Kidney tubule cell (primary cell): ENCODE data around the gene PLEKHA7.
A peak's percentile ranks its signal among the peaks of the same experiment; 100 is the strongest.

Source experiments
- DNase-seq: peaks from one replicate; pipeline ENCODE4 v3.0.0-alpha.2; 2018; ENCODE audit warnings: low spot score

Gene PLEKHA7

DNA sequence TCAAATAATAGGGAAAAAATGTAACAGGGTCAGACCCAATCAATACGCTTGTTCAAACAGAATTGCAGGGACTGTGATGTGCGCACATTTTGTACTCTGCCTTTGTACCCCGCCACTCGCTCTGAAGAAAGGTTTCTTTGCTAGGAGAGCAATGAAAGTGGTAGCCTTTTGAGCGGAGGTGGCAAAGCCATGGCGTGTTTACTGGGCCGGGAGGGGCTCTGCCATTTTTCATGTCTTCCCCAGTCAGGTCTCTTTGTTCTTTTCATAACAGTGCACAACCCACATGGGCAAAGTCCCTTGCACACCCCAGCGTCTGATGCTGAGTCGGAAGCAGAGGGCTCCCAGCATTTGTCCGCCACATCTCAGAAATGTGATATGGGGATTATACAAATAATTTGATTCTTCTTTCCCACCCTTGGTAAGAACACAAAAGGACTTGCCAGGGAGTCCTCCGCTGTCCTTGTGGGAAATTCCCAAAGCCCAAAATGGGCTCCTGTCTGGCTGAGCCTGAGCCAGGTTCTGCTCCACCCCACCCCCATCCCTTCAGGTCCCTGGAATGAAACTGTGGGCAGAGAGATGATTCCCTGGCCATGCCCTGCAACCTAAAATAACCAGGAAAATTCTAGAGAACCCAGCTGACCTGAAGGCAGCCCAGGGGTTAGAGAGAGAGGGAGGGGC, 239.1 kb downstream of the PLEKHA7 start:
- no peak for DNase-seq

DNA sequence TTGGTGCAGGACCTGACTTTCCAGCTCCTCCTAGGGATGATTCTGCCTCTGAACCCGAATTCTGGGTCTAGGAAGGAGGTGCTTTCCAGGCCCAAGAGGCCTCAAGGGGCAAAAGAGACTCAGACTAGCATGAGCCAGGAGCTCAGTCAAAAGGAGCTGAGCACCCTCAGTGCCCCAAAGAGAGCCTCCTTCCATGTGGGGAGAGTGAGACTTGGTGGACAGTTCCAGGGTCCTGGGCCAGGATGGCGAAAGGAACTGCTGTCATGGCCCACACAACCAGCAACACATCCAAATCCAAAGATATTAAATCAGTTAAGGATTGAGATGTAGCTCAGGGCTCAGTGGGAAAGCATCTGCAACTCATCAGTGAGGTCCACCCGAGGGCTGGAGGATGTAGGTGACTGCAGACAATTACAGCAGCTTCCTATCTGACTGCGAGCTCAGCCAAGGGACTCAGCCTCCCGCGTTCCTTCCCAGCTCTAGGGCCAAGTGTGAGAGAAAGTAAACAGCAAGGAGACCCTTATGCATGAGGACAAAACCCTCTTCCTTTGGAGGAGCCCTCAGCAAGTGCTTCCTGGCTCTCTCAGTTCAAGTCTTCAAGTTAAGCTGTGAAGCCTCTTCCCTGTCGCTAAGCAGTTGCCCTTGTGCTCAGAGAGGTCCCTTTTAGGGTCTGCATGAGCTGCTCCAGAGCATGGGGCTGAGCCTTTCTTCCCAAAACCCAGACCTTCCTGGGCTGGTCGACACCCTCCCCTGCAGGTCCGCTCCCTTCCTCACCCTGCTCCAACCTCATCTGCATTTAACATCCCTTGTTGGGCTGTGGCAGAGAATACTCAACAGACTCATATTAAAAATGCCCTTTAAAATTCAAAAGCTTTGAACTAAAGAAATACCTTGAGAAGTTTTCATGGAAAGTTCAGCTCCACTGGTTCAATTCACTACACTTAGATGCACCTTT, 240.0 kb downstream of the PLEKHA7 start:
- no peak for DNase-seq

DNA sequence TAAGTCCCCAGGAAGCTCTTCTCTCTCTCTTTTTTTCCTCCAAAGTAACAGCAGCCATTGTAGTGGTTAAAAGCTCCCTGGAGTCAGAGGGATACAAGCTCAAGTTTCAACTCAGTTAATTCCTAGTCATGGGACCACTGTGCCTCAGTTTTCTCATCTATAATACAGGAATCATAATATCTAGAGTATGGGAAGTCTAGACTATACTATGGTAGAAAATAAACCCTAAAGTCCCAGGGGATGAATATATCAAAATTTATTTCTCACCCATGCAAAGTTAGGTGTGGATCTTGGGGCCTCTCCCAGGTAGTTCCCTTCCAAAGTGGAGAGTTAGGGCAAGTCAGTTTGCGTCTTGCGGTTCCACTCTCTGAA, 242.1 kb downstream of the PLEKHA7 start:
- no peak for DNase-seq

DNA sequence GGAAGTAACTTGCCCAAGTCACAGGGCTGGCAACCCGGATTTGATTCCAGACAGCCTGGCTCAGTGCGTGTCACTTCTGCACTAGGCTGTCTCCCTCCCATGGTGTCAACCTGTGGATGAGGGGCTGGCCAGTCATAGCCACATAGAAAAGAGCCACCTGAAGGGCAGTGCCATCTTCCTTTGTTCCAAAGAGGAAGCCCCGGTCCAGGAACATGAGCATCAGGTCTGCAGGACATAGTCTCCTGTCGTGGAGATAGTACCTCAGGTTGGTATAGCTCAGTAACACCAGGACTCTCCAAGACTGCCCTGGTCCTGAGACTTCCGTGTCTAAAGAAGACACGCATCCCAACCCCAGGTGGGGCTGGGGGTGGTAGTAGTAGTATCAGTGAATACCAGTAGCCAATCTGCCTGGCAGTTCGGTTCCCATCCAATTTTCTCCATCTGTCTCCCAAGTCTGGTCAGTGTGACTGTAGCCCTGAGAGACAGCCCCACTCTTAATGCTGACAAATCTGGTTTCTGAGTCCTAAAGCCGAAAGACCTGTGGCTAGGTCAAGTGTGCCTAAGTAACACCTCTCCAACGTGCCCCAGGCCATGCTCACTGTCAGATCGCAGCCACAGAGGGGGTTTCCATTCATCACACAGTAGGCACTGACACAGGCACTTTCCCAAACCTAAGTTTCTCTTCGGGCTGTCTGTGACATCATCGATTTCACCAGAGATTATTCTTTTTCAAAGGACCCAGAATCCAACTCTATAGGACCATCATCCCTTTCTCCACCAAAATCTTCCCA, 242.7 kb downstream of the PLEKHA7 start:
- no peak for DNase-seq

DNA sequence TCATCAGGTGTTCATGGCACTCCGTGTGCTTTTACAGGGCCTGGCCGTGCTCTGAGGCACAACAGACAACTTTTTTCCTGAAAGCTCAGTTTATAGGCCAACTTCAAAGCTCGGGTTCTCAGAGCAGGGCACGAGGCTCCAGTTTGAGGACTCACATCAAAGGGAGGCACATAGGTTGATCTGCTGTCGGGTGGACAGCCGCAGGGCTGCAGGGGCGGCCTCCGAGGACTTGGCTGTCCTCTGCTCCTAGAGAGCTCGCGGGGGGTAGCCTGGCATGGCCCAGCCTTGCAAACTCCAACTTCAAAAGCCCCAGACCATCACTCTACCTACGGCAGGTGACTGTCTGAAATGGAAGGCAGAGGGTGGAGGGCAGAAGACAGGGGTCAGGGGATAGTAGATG, 244.2 kb downstream of the PLEKHA7 start:
- no peak for DNase-seq

DNA sequence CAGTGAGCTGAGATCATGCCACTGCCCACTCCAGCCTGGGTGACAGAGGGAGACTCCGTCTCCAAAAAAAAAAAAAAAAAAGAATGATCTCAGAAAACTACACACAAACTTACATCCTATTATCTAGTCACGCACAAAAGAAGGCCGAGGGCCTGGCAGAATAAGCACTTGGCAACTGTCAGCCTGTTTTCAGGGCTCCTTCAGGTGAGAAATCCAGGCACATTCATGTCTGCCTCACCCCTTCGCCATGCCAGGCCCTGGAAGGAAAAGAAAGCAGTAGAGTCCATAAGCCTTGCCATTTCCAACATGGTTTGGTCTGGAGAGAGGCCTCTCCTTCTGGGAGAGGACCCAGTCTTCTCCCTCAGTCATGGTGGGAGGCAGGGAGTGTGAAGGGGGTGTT, 244.8 kb downstream of the PLEKHA7 start:
- no peak for DNase-seq

DNA sequence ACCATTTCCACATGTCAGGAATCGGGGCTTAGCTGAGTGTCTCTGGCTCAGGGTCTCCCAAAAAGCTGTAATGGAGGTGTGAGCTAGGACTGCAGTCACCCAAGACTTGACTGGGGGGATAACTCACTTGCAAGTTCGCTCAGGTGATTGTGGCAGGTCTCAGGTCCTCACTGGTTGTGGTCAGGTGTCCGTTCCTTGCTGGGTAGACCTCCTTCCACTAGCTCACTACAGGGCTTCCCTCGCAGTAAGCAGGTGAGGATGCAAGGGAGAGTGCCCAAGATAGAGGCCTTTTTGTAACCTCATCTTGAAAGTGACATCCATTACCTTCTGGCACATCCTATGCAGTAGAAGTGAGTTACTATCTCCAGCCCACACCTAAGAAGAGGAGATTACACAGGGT, 246.3 kb downstream of the PLEKHA7 start:
- no peak for DNase-seq

DNA sequence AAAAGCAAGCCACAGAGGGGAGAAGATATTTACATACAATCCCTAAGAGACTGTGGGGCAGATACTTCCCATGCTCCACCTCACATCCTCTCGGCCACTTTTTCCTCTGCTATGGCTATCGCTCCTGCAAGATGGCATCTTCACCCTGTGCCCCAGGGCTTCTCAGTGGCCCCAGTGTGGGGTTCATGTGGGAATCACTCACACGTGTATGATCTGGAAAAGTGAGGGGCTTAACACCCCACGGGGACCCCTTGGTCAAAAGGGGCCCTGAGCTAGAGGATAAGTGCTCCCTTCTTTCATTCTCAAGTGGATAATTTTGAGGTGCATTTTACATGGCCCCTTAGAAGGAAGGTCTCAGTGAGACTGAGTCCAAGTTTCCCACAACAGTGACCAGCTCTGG, 247.1 kb downstream of the PLEKHA7 start:
- DNase-seq: no peak

DNA sequence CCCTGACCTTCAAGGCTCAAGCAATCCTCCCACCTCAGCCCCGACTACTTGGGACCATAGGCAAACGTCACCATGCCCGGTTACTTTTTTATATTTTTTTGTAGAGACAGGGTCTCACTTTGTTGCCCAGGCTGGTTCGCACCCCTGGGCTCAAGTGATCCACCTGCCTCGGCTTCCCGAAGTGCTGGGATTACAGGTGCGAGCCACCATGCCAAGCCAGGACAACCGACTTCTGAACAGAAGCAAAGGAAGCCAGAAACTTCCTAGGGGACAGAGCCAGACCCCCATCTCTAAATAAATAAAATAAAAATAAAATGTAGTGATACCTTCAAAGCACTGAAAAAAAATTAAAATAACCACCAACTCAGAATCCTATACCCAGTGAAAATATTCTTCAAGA, 249.3 kb downstream of the PLEKHA7 start:
- DNase-seq: no peak

DNA sequence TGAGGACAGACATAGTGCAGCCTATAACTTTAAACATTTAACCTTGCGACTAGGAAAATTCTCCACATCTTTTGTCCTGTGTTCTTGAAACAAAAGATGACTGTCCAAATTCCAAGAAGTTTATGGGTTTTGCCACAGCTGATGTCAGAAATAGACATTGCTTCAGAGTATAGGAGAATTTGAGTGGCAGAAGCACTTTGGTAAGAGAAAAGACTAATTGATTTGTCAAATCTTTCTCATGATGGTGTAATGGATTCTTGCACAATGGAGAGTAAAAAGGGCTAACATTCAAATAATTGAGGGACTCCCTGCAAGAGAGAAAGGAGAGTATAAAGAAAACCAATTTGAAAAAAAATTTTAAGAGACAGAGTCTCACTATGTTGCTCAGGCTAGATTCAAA, 250.5 kb downstream of the PLEKHA7 start:
- DNase-seq: no peak

DNA sequence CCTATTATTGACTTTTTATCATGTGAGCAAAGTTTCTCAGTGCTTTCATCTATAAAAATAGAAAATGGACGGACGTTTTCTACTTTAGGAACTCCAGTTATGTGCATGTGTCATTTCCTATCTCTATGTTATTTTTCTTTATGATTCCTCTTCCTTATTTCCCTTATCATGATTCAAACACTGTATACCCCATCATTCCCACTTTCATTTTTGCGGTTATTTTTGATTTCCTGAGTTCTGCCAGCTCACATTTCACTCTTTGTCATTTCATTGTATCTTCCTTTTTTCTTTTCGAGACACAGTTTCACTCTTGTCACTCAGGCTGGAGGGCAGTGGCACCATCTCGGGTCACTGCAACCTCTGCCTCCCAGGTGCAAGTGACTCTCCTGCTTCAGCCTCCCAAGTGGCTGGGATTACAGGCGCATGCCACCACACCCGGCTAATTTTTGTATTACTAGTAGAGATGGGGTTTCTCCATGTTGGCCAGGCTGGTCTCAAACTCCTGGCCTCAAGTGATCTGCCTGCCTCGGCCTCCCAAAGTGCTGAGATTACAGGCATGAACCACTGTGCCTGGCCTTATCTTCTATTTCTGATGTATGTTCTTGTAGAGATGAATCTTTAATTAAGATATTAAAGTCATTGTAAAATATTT, 254.2 kb downstream of the PLEKHA7 start:
- no peak for DNase-seq

DNA sequence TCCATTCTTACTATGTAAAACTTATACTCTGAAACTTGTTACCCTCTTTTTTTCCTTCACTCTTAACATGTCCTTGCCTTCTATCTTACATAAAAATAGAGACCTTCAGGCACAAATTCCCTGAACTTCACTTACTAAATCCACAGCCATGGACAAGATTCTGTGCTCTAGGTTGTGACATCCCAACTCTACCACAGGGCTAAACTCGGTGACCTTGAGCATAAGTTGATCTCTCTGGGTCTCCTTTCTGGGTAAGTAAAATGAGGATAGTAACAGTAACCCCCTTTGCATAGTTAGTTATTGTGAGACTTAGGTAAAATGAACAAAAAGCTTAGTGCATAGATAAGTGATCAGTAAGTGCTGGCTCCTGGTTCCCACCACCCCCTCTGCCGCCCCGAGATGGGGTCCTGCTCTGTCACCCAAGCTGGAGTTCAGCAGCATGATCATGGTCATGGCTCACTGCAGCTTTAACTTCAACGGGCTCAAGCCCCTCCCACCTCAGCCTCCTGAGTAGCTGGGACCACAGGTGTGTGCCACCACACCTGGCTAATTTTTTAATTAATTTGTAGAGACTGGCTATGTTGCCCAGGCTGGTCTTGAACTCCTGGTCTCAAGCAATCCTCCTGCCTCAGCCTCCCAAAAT, 255.7 kb downstream of the PLEKHA7 start:
- DNase-seq: no peak

DNA sequence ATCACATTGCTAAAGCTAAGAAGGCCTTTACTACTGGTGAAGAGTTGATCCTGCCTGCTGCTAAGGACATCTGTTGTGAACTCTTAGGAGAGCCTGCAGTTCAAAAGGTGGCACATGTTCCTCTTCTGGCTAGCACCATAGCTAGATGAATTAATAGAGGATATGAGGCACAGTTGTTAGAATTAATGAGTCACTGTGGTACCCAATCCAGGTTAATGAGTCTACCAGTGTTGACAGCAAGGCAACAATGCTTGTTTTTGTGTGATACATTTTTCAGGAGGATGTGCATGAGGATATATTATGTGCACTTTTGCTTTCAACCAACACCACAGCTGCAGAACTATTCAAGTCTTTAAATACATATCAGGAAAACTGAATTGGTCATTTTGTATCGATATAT, 263.8 kb downstream of the PLEKHA7 start:
- peak; percentile 26 for DNase-seq

DNA sequence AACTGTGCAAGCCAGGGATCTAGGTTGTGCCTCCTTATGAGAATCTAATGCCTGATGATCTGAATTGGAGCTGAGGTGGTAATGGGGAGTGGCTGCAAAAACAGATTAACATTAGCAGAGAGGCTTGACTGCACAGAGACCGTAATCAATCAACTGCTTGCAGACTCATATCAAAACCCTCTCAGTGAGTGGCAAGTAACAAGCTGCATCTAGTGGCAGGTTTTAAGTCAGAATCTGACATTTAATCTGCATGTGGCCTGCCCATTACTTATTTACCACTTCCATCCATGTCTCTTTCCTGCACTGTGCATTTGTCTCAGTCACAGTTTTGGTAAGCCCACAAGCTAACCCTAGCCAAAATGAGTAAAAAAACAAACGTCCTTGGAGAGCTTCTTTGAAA, 264.5 kb downstream of the PLEKHA7 start:
- no peak for DNase-seq

DNA sequence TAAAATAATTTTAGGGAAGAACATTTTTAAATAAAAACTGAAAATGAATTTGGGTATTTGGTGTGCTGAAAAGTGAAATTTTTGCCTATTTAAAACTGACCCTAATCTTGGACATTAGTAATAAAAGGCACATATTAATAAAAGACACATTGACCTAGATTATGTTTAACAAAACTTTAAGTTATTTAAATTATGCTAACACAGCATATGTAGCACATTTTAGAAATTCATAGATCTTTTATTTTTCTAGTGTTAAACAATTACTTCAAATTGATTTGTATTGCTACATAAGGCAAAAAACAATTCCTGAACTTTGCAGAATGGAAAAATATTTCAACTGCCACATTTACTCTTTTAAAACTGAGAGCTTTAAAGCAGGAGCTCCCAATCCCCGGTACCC, 265.1 kb downstream of the PLEKHA7 start:
- no peak for DNase-seq

DNA sequence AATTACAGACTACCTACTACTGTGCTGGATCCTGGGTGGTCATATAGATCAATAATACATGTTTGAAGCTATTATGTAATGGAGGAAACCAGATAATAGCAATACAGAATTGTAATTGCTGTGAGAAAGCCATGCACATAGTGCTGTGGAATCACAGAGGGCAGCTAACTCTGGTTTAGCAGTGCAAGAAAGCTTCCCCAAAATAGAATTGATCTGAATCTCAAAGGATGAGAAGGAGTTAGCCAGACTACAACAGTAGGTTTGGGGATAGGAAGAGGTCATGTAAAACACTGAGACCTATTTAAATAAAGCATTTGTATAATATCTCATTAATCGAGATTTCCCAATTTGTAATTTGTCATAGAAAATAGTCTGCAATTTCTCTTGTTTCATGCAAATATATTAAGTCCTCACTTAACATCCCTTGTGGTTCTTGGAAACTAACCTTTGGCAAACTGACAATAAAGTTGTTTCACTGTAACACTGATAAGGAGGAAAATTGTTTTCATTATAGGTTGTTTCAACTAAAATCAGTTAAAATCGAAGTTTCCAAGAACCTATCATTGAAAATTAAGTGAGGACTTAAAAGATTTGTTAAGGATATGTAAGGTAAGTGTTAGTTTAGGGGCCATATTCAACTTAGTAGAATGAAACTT, 268.1 kb downstream of the PLEKHA7 start:
- DNase-seq: no peak

DNA sequence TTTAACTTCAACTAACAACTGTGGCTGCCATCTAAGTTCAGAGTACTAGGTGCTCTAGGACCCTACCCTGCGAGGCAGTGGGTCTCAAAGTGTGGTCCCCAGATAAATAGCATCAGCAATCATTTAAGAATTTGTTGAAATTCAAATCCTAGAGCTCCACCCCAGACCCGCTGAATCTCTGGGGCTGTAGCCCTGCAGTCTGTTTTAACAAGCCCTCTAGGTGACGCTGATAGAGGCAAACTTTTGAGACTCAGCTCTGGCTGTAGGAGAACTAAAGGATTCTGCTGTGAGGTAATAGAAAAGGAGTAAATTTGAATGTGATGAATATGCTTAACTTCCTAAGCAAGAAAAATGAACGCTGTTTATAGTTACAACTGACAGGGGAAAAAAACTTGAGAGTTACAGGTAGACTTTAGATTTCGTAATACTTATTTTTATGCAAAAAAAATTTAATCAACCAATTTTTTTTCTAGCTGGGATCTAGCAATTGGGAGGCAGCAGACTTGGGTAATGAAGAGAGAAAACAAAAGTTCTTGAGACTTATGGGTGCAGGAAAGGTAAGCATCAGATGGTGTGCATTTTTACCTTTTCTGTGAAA, 270.0 kb downstream of the PLEKHA7 start:
- no peak for DNase-seq

DNA sequence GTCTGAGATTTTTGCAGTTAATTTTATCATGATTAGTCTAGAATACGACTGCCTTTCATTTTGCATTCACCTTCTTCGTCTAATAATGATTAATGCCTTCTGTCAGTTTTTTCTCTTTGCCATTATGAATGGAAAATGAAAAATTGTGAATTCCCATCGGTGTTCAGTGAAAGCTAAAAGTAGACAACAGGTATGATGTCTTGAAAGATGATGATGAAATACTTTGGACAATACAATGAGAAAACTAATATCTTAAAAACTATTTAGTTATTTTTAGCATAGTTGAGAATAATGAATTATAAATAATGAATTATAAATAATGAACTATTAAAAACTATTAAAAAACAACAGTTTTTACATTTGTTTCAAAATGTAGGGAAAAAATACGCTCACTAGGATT, 270.7 kb downstream of the PLEKHA7 start:
- no peak for DNase-seq

DNA sequence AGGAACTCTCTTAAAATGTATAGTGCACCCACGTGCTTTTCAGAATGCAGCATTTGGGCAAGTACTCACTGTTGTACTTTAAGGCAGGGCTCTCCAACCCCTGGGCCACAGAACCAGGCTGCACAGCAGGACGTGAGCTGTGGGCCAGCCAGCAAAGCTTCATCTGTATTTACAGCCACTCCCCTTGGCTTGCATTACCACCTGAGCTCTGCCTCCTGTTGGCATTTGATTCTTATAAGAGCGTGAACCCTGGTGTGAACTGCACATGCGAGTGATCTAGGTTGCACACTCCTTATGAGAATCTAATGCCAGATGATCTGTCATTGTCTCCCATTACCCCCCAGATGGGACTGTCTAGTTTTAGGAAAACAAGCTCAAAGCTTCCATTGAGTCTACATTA, 272.7 kb downstream of the PLEKHA7 start:
- DNase-seq: no peak

DNA sequence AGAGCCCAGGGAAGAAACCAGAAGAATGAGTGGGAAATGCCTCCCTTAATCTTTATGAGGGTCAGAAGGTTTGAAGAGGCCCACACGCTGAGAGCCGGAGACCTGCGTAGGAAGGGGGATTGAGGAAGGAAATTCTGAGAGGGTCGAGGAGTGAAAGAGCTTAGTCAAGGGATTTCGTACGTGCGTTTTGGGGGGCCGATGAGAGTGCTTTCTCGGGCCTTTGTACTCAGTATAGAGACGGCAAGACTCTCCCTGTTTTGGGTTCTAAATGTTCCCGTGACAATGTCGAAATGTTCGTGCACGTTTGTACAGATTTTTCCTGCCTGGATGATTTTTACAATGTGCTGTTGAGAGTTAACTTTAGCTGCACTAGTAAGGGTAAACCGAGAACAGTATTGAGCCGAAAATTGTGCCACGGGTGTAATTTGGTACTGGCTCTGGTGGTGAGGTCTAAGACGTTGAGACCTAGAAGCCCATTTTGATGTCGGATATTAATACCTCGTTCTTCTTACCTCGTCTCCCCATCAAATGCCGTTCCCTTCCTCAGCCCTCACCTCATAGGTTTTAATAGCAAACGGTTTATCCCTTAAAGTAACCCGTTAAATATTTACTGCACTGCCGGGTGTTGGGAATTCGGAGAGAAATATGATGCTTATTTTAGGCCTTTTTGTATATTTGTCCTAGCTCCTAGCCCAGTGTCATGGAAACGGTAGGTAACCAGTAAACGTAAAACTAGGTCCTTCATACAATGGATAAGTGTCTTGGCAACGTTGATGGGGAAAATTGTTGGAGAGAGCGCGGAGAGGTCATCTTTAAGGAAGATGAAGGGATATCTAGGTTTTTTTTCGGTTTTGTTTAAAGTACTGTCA, 275.0 kb downstream of the PLEKHA7 start:
- peak; percentile 36 for DNase-seq
